Activated gamma-delta T cell treated with anti-CD3 and anti-CD28 coated beads, Interleukin-2, amount 50 U/mL, for 16 hours (primary cell): ENCODE measurements around the gene KIAA0930.
A peak's percentile ranks its signal among the peaks of the same experiment; 100 is the strongest.

ENCODE experiments used
- DNase-seq: peaks from one replicate; pipeline ENCODE4 v3.0.0-alpha.2; 2020; ENCODE audit warnings: low read depth

The KIAA0930 gene

GRCh38 chr22:45172881-45173585 is 67.7 kb downstream of the KIAA0930 start:
- DNase-seq = no peak

GRCh38 chr22:45171830-45172229 is 68.9 kb downstream of the KIAA0930 start:
- DNase-seq = no peak

GRCh38 chr22:45169591-45170466 is 70.9 kb downstream of the KIAA0930 start:
- no peak for DNase-seq

GRCh38 chr22:45166932-45167331 is 73.8 kb downstream of the KIAA0930 start:
- no peak for DNase-seq

- no peak for DNase-seq
These were observed 76.2 kb downstream of the KIAA0930 start for GRCh38 chr22:45164270-45165088.

GRCh38 chr22:45163451-45164269 is 77.0 kb downstream of the KIAA0930 start, which contains the start of gene NUP50:
TSS of gene NUP50 (plus strand) at chr22:45163925. CDS start at chr22:45168178, 4,253 bp downstream.
- DNase-seq = peak; percentile 92

- no peak for DNase-seq
These were observed 77.6 kb downstream of the KIAA0930 start for GRCh38 chr22:45163099-45163450.

GRCh38 chr22:45162531-45162930 is 78.2 kb downstream of the KIAA0930 start:
- DNase-seq = no peak

- DNase-seq = no peak
These were observed 80.8 kb downstream of the KIAA0930 start for GRCh38 chr22:45159652-45160462.

GRCh38 chr22:45157907-45158306 is 82.8 kb downstream of the KIAA0930 start:
- DNase-seq = no peak

GRCh38 chr22:45155050-45155840 is 85.4 kb downstream of the KIAA0930 start:
- DNase-seq = no peak

- no peak for DNase-seq
These were observed 86.3 kb downstream of the KIAA0930 start for GRCh38 chr22:45154383-45154782.

GRCh38 chr22:45151503-45151902 is 89.2 kb downstream of the KIAA0930 start:
- DNase-seq = no peak

GRCh38 chr22:45150139-45150538 is 90.6 kb downstream of the KIAA0930 start:
- no peak for DNase-seq

GRCh38 chr22:45149671-45150070 is 91.0 kb downstream of the KIAA0930 start:
- DNase-seq = no peak

- no peak for DNase-seq
These were observed 95.8 kb downstream of the KIAA0930 start for GRCh38 chr22:45144916-45145315.

- DNase-seq = no peak
These were observed 98.3 kb downstream of the KIAA0930 start for GRCh38 chr22:45142376-45142775.
